ENCODE results near the gene MYCBPAP.

MYCBPAP gene

DNA sequence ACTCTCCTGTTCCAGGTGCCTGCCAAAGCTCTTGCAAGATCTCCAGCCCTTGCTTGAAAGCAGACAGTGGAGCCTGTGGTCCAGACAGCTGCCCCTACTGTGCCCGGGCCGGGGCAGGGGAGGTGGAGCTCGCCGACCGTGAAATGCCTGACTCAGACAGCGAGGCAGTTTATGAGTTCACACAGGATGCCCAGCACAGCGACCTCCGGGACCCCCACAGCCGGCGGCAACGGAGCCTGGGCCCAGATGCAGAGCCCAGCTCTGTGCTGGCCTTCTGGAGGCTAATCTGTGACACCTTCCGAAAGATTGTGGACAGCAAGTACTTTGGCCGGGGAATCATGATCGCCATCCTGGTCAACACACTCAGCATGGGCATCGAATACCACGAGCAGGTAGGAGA lies 69.9 kb downstream of the MYCBPAP start:
- DNase-seq, result no peak

DNA sequence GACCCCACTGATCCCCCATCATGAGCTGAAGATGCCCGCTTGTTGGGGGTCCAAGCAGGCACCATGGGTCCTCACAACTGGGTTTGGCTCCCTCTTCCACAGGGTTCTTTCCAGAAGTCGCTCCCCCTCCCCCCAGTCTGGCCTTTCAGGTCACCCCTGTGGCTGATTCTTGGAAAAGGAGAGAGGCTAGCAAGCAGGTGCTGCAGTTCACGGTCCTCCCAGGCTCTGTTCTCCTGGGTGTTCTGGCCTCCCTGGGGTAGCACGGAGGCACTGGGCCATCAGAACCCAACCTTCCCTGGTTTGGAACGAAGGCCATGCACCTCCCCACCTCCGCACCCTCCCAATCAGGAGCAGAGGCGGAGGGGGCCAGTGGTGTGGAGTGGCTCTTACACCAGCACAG lies 71.2 kb downstream of the MYCBPAP start:
- DNase-seq, result no peak

- no peak for DNase-seq
These were observed 72.4 kb downstream of the MYCBPAP start for GRCh38 chr17:50580646-50581045.

All from CD4-positive, alpha-beta T cell treated with Interleukin-6 for 4 hours (primary cell).